Peyer's patch (tissue), 4 donors: ENCODE data around the gene AK1.
"Not testable (repeated sequence)": the region's sequence is repeated elsewhere in the genome, so short reads cannot be mapped to it uniquely, and the experiment has no call there.

Source experiments
- POLR2A ChIP-seq, 2 donors: fragments of 450-650 bp; IDR thresholded peaks; one replicate each; pipeline ENCODE4 v1.5.1; 2017; ENCODE audit warnings: antibody characterized with exemption in 2 of 2, mild to moderate bottlenecking in 2 of 2, moderate library complexity in 2 of 2
- TF ChIP-seq, protein P1 (sequence below), 6 experiments: fragments of 450-650 bp in 4 of 6; fragments of 200-600 bp in 2 of 6; sonication (generic) in 1 of 6; IDR thresholded peaks; one replicate each; pipeline ENCODE4 v1.5.1; 2017 to 2019; ENCODE audit warnings: antibody characterized with exemption in 6 of 6, mild to moderate bottlenecking in 3 of 6, moderate library complexity in 1 of 6

DNA sequence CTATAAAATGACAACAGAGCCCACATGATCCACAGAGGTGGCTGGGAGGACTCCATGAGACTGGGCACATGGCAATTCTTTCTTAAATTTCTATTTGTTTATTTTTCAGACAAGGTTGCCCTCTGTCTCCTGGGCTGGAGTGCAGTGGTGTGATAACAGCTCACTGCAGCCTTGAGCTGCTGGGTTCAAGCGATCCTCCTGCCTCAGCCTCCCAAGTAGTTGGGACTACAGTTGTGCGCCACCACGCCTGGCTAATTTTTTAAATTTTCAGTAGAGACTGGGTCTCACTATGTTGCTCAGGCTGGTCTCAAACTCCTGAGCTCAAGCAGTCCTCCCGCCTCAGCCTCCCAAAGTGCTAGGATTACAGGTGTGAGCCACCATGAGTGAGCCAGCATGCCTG lies 31.9 kb downstream of the AK1 start:
- TF ChIP-seq, protein P1, sequence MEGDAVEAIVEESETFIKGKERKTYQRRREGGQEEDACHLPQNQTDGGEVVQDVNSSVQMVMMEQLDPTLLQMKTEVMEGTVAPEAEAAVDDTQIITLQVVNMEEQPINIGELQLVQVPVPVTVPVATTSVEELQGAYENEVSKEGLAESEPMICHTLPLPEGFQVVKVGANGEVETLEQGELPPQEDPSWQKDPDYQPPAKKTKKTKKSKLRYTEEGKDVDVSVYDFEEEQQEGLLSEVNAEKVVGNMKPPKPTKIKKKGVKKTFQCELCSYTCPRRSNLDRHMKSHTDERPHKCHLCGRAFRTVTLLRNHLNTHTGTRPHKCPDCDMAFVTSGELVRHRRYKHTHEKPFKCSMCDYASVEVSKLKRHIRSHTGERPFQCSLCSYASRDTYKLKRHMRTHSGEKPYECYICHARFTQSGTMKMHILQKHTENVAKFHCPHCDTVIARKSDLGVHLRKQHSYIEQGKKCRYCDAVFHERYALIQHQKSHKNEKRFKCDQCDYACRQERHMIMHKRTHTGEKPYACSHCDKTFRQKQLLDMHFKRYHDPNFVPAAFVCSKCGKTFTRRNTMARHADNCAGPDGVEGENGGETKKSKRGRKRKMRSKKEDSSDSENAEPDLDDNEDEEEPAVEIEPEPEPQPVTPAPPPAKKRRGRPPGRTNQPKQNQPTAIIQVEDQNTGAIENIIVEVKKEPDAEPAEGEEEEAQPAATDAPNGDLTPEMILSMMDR (IDR thresholded peaks at IDR 0.05): not testable (repeated sequence)
- TF ChIP-seq POLR2A (IDR thresholded peaks at IDR 0.05): not testable (repeated sequence)
